ENCODE results near the gene SLC2A6.

Gene SLC2A6

GRCh38 chr9:133460405-133461175, 18.3 kb downstream of the SLC2A6 start:
- peak overlapping the region; percentile 65; the same call in 1 of the 2 replicates for H3K9ac ChIP-seq (ENCODE audit: low read length)
- no peak overlapping the region for H2AFZ ChIP-seq (ENCODE audit: low read length)
- H3K4me3 ChIP-seq (ENCODE audit: low read depth, low read length, poor library complexity, severe bottlenecking), result peak overlapping the region; percentile 65

GRCh38 chr9:133459476-133460404, 19.2 kb downstream of the SLC2A6 start, which contains the start of gene CACFD1:
Gene CACFD1, plus strand, starts transcription at chr9:133459978. Its CDS starts 89 bp downstream, at chr9:133460067.
- H3K36me3 ChIP-seq (ENCODE audit: insufficient read depth, low read length), result no peaks in the 10 kb centered on the region
- no peaks in the 10 kb centered on the region for H3K9me3 ChIP-seq (ENCODE audit: low read length)
- no peaks in the 10 kb centered on the region for H4K20me1 ChIP-seq (ENCODE audit: insufficient read depth, low read length)
- no peak within 1 kb of the TSS for H2AFZ ChIP-seq (ENCODE audit: low read length)
- H3K4me3 ChIP-seq (ENCODE audit: low read depth, low read length, poor library complexity, severe bottlenecking), result peak within 1 kb of the TSS; percentile 65
- peak within 1 kb of the TSS; percentile 8 for H3K27ac ChIP-seq (ENCODE audit: low read depth, low read length, poor library complexity, severe bottlenecking)
- H3K79me2 ChIP-seq (ENCODE audit: insufficient read depth, low read length), result no peaks in the 10 kb centered on the region
- no peaks in the 10 kb centered on the region for H3F3A ChIP-seq (ENCODE audit: insufficient read depth, low read length)
- H3K27me3 ChIP-seq (ENCODE audit: insufficient read depth, low read length), result peaks cover 3% of the 10 kb centered on the region; the same call in 1 of the 2 replicates
- peak within 1 kb of the TSS; percentile 65 for H3K9ac ChIP-seq (ENCODE audit: low read length)
- TF ChIP-seq EZH2 (IDR thresholded peaks at IDR 0.05; ENCODE audit: borderline replicate concordance, low read length) (no peak), CTCF (IDR thresholded peaks at IDR 0.05; ENCODE audit: low read length) (no peak)
- H3K4me1 ChIP-seq (ENCODE audit: insufficient read depth, low read length, severe bottlenecking), result peaks cover 13% of the 10 kb centered on the region
- H3K4me2 ChIP-seq (ENCODE audit: low read length), result peak within 1 kb of the TSS; percentile 66
- no peaks in the 10 kb centered on the region for H3K9me2 ChIP-seq (ENCODE audit: low read depth, low read length)

More at GRCh38 chr9:133460405-133461175, 18.3 kb downstream of the SLC2A6 start:
- Histone ChIP-seq H3K4me2 (ENCODE audit: low read length) (peak overlapping the region; percentile 66), H3K27ac (ENCODE audit: low read depth, low read length, poor library complexity, severe bottlenecking) (no peak overlapping the region), H3F3A (ENCODE audit: insufficient read depth, low read length) (no peaks in the 10 kb centered on the region), H3K27me3 (ENCODE audit: insufficient read depth, low read length) (no peaks in the 10 kb centered on the region; the same call in 1 of the 2 replicates), H3K79me2 (ENCODE audit: insufficient read depth, low read length) (no peaks in the 10 kb centered on the region), H3K9me2 (ENCODE audit: low read depth, low read length) (no peaks in the 10 kb centered on the region), H3K9me3 (ENCODE audit: low read length) (no peaks in the 10 kb centered on the region), H3K4me1 (ENCODE audit: insufficient read depth, low read length, severe bottlenecking) (peaks cover 13% of the 10 kb centered on the region), H3K36me3 (ENCODE audit: insufficient read depth, low read length) (no peaks in the 10 kb centered on the region), H4K20me1 (ENCODE audit: insufficient read depth, low read length) (no peaks in the 10 kb centered on the region)
- TF ChIP-seq CTCF (IDR thresholded peaks at IDR 0.05; ENCODE audit: low read length), result no peak
- no peak for TF ChIP-seq EZH2 (IDR thresholded peaks at IDR 0.05; ENCODE audit: borderline replicate concordance, low read length)

GRCh38 chr9:133458643-133459312, 20.1 kb downstream of the SLC2A6 start:
- no peak for TF ChIP-seq CTCF (IDR thresholded peaks at IDR 0.05; ENCODE audit: low read length)
- TF ChIP-seq EZH2 (IDR thresholded peaks at IDR 0.05; ENCODE audit: borderline replicate concordance, low read length), result no peak
- Histone ChIP-seq H3K9me3 (ENCODE audit: low read length) (no peaks in the 10 kb centered on the region), H3K36me3 (ENCODE audit: insufficient read depth, low read length) (no peaks in the 10 kb centered on the region), H3K4me3 (ENCODE audit: low read depth, low read length, poor library complexity, severe bottlenecking) (peak overlapping the region; percentile 65), H3K79me2 (ENCODE audit: insufficient read depth, low read length) (no peaks in the 10 kb centered on the region), H3K9me2 (ENCODE audit: low read depth, low read length) (no peaks in the 10 kb centered on the region), H4K20me1 (ENCODE audit: insufficient read depth, low read length) (no peaks in the 10 kb centered on the region), H3K27me3 (ENCODE audit: insufficient read depth, low read length) (peaks cover 5% of the 10 kb centered on the region; the same call in 1 of the 2 replicates), H3F3A (ENCODE audit: insufficient read depth, low read length) (no peaks in the 10 kb centered on the region), H3K27ac (ENCODE audit: low read depth, low read length, poor library complexity, severe bottlenecking) (no peak overlapping the region), H3K4me2 (ENCODE audit: low read length) (peak overlapping the region; percentile 66), H3K9ac (ENCODE audit: low read length) (no peak overlapping the region; the same call in 1 of the 2 replicates), H2AFZ (ENCODE audit: low read length) (no peak overlapping the region), H3K4me1 (ENCODE audit: insufficient read depth, low read length, severe bottlenecking) (peaks cover 13% of the 10 kb centered on the region)

All from OCI-LY1 (cell line).